Activated naive CD8-positive, alpha-beta T cell (primary cell): Measurements from ENCODE around the gene MYL12B.

Source experiments
- H3K27ac Mint-ChIP-seq: one replicate; pipeline ENCODE4 v1.8.0; 2021; ENCODE audit warnings: mixed read lengths
- H3K27me3 Mint-ChIP-seq: one replicate; pipeline ENCODE4 v1.8.0; 2021; ENCODE audit warnings: mixed read lengths
- H3K36me3 Mint-ChIP-seq: one replicate; pipeline ENCODE4 v1.8.0; 2021; ENCODE audit warnings: mixed read lengths
- H3K4me1 Mint-ChIP-seq: one replicate; pipeline ENCODE4 v1.8.0; 2021; ENCODE audit warnings: low read depth, mixed read lengths
- H3K4me3 Mint-ChIP-seq: one replicate; pipeline ENCODE4 v1.8.0; 2021; ENCODE audit warnings: mild to moderate bottlenecking, mixed read lengths
- H3K9me3 Mint-ChIP-seq: one replicate; pipeline ENCODE4 v1.8.0; 2021; ENCODE audit warnings: low read depth, mixed read lengths

The MYL12B gene

GRCh38 chr18:3226048-3226447, 35.9 kb upstream of the MYL12B start:
- Mint-ChIP-seq H3K4me3 (no peak overlapping the region), H3K36me3 (peaks cover 4% of the 10 kb centered on the region), H3K27me3 (no peaks in the 10 kb centered on the region), H3K9me3 (no peaks in the 10 kb centered on the region), H3K27ac (no peak overlapping the region), H3K4me1 (peaks cover 5% of the 10 kb centered on the region)

GRCh38 chr18:3230401-3231334, 31.3 kb upstream of the MYL12B start:
- Mint-ChIP-seq H3K4me1 (no peaks in the 10 kb centered on the region), H3K27me3 (no peaks in the 10 kb centered on the region), H3K36me3 (peaks cover 4% of the 10 kb centered on the region), H3K9me3 (no peaks in the 10 kb centered on the region), H3K27ac (no peak overlapping the region), H3K4me3 (no peak overlapping the region)

- Mint-ChIP-seq H3K4me1 (no peaks in the 10 kb centered on the region), H3K36me3 (peaks cover 4% of the 10 kb centered on the region), H3K4me3 (no peak overlapping the region)
Observed at GRCh38 chr18:3233004-3233403, 28.9 kb upstream of the MYL12B start.

DNA sequence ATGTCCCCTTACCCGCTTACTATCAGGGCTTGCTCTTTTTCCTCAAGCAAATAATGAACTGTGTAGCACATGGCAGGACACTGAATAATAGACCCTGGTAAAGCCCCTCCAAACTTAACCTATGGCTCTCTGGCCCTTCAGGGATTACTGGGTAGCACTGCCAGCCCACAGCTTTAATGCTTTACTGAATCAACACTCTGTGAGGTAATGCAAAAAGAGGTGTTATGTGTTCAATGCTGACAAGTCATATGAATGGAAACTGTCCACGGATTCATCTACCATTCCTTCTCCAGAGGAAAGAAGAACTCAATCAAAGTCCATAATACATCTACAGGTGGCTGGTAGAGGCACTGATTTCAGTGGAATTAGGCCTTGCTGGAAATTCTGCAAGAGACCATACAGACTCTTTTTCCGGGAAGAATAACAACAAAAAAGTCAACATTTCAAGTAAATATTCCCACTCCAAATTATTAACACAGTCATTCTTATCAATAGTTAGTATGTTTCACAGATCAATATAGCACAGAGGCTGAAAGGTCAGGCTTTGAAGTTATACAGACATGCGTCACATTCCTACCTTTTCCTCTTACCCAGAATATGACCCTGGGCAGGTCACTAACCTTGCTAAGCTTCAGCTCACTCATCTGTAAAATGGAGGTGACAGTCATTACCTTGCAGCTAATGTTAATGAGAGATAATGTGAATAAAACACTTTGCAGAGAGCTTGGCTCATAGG, 28.3 kb upstream of the MYL12B start:
- H3K4me3 Mint-ChIP-seq: no peak overlapping the region
- no peaks in the 10 kb centered on the region for H3K27me3 Mint-ChIP-seq
- no peaks in the 10 kb centered on the region for H3K9me3 Mint-ChIP-seq
- H3K27ac Mint-ChIP-seq: no peak overlapping the region
- peaks cover 3% of the 10 kb centered on the region for H3K36me3 Mint-ChIP-seq
- no peaks in the 10 kb centered on the region for H3K4me1 Mint-ChIP-seq

More at GRCh38 chr18:3233004-3233403, 28.9 kb upstream of the MYL12B start:
- no peaks in the 10 kb centered on the region for H3K27me3 Mint-ChIP-seq
- H3K27ac Mint-ChIP-seq: no peak overlapping the region
- H3K9me3 Mint-ChIP-seq: no peaks in the 10 kb centered on the region

GRCh38 chr18:3234457-3234856, 27.5 kb upstream of the MYL12B start:
- no peaks in the 10 kb centered on the region for H3K36me3 Mint-ChIP-seq
- no peaks in the 10 kb centered on the region for H3K9me3 Mint-ChIP-seq
- H3K27ac Mint-ChIP-seq: no peak overlapping the region
- no peak overlapping the region for H3K4me3 Mint-ChIP-seq
- H3K27me3 Mint-ChIP-seq: no peaks in the 10 kb centered on the region
- H3K4me1 Mint-ChIP-seq: peaks cover 2% of the 10 kb centered on the region

- Mint-ChIP-seq H3K27me3 (no peaks in the 10 kb centered on the region), H3K36me3 (peaks cover 5% of the 10 kb centered on the region), H3K27ac (no peak overlapping the region), H3K4me1 (peaks cover 2% of the 10 kb centered on the region), H3K9me3 (no peaks in the 10 kb centered on the region), H3K4me3 (no peak overlapping the region)
Observed at GRCh38 chr18:3235846-3236245, 26.1 kb upstream of the MYL12B start.

DNA sequence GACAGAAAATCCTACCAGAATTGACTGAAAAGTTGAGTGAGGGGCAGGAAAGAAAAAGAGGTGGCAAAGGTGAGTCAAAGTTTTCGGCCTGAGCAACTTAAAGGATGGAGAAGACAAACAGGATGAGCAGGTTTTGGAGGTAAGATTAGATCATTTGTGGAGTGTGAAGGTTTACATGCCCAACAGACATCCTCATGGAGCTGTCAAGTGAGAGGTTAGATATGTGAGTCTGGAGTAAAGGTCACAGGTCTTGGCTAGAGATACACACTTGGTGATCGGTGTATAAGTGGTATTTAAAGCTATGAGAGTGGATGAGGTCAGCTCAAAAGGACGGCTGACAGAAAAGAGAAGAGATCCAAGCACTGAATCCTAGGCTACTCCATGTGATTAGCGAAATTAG, 25.5 kb upstream of the MYL12B start:
- H3K27me3 Mint-ChIP-seq: no peaks in the 10 kb centered on the region
- no peaks in the 10 kb centered on the region for H3K9me3 Mint-ChIP-seq
- peaks cover 2% of the 10 kb centered on the region for H3K4me1 Mint-ChIP-seq
- H3K27ac Mint-ChIP-seq: no peak overlapping the region
- H3K4me3 Mint-ChIP-seq: no peak overlapping the region
- H3K36me3 Mint-ChIP-seq: peaks cover 7% of the 10 kb centered on the region

DNA sequence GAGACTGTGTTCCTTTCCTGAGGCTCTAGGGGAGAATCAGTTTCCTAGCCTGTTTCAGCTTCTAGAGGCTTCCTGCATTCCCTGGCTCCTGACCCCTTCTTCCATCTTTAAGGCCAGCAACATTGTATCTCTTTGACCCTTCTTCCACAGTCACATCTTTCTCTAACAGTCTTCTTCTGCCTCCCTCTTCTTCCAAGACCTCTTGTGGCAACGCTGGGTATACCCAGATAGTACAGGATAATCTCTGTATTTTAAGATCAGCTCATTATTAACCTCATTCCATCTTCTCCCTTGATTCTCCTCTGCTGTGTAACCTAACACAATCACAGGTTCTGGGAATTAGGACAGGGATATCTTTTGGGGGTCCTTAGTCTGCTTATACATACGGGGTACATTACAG, 23.2 kb upstream of the MYL12B start:
- peaks cover 4% of the 10 kb centered on the region for H3K4me1 Mint-ChIP-seq
- no peak overlapping the region for H3K27ac Mint-ChIP-seq
- H3K36me3 Mint-ChIP-seq: peaks cover 14% of the 10 kb centered on the region
- H3K4me3 Mint-ChIP-seq: no peak overlapping the region
- H3K9me3 Mint-ChIP-seq: peaks cover 8% of the 10 kb centered on the region
- no peaks in the 10 kb centered on the region for H3K27me3 Mint-ChIP-seq

DNA sequence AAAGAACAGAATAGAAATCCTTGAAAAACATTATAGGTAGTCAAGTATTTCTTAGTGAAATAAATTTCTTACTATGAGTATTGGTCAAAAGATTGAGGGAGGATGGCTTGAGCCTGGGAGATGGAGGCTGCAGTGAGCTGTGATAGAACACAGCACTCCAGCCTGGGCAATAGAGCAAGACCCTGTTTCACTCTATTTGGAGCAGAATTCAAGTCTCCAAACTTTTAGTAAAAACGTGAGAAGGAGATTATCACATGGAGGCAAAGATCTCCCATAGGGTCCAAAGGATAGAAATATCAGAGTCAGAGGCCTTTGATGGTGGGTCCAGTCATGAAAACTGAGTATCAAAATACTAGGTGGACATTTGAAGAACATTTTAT, 16.8 kb upstream of the MYL12B start:
- Mint-ChIP-seq H3K27ac (peak overlapping the region; percentile 99), H3K9me3 (peaks cover 8% of the 10 kb centered on the region), H3K4me1 (peaks cover 31% of the 10 kb centered on the region), H3K36me3 (peaks cover 18% of the 10 kb centered on the region), H3K4me3 (peak overlapping the region; percentile 97), H3K27me3 (no peaks in the 10 kb centered on the region)

DNA sequence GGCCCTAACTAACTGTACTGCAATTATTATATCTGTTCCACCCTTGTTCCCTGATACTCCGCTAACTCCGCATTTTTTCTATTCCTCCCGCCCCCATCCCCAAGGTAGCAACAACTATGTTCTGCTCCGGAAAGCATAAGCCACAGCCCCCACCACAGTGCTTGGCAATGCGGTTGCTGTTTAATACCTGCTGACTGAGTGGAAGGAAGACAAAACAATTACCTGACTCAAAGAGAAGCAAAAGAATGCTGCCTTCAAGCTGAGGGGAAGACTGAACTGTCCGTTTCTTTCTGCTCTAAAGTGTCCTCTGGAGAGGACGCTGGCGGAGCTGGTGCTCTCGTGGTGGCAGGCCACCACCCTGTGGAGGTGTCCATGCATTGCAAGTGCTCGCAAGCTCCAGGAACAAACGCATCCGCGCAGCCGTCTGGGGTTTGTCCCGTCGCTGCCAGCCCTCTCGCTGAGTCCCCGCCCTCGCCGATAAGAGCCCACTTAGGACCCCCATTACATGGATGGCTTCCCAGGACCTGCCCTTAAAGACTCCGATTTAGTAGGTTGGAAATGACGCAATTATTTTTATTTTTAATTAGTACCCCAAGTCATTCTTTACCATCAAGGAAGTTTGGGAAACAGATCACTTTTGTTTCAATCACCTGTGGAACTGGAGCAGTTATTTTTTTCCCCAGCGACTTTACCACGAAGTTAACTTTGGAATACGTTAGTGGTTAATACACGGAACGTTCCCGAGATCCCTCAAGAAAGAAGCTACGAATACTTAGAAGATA, 15.9 kb upstream of the MYL12B start:
- H3K36me3 Mint-ChIP-seq: peaks cover 11% of the 10 kb centered on the region
- H3K9me3 Mint-ChIP-seq: peaks cover 8% of the 10 kb centered on the region
- H3K4me3 Mint-ChIP-seq: peak overlapping the region; percentile 97

DNA sequence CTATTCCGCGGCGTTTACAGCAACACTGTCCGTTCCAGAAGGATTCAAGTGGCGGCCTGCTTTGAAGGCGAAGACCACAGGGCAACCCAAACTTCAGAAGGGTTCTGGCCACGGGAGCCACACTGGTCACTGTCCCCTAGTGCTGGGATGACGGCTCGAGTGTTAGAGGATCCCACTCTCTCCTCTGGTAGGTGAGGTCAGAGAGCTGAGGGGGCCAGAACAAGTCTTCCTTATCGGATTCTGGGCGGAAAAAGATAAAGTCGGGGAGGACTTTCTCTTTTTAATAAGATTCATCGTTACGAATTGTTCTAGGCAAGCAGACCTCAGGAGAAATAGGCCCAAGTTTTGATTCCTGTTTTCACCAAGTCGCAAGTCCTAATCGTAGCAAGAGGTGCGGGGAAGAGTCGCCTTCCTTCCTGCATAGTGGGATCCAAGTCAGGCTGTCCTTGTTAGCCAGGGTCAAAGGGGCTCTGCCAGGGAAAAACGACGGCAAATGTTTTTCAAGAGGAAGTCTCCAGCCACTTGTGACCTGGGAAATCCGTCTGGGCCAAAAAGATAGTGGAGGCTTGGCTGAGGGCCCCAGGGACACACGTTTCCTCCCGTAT, 15.2 kb upstream of the MYL12B start:
- peak overlapping the region; percentile 97 for H3K4me3 Mint-ChIP-seq
- peaks cover 11% of the 10 kb centered on the region for H3K36me3 Mint-ChIP-seq
- peak overlapping the region; percentile 99 for H3K27ac Mint-ChIP-seq
- peaks cover 8% of the 10 kb centered on the region for H3K9me3 Mint-ChIP-seq
- H3K4me1 Mint-ChIP-seq: peaks cover 43% of the 10 kb centered on the region
- H3K27me3 Mint-ChIP-seq: no peaks in the 10 kb centered on the region

More for the DNA sequence above, 15.9 kb upstream of the MYL12B start:
- no peaks in the 10 kb centered on the region for H3K27me3 Mint-ChIP-seq
- H3K4me1 Mint-ChIP-seq: peaks cover 37% of the 10 kb centered on the region
- peak overlapping the region; percentile 99 for H3K27ac Mint-ChIP-seq

GRCh38 chr18:3247240-3248061, 14.5 kb upstream of the MYL12B start, which contains the start of gene MYL12A:
Gene MYL12A, plus strand, starts transcription at chr18:3247801. Its CDS starts 5,447 bp downstream, at chr18:3253248.
- peak within 1 kb of the TSS; percentile 99 for H3K27ac Mint-ChIP-seq
- peaks cover 50% of the 10 kb centered on the region for H3K4me1 Mint-ChIP-seq
- peaks cover 6% of the 10 kb centered on the region for H3K36me3 Mint-ChIP-seq
- H3K9me3 Mint-ChIP-seq: peaks cover 4% of the 10 kb centered on the region
- H3K4me3 Mint-ChIP-seq: peak within 1 kb of the TSS; percentile 97
- H3K27me3 Mint-ChIP-seq: no peaks in the 10 kb centered on the region

DNA sequence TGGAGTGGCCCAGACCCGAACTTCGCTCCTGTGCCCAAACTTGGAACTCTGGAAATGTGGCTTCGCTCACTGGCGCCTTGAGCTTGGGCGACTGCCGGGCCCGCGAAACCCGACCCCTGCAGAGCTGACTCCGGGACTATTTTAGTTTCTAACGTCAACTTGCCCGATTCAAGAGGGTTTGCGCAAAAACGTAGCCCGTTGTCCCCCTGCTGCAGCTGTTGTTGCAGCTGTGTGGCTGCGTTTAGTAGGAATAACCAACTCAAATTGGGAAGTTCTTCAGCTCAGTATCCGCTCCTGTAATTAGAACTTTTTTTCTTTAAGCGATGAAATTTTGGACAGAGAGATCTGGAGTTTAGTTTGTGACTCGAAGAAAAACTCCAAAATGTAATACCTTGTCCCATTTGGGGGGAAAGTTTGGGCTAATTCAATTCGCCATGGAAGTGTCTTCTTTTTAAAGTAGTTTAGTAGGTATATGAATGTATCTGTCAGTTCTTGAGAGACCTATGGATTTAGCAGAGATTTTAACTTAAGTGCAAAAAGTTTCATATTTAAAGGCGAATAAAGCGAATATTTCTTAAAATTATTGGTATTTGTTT, 13.8 kb upstream of the MYL12B start:
- Mint-ChIP-seq H3K36me3 (peaks cover 9% of the 10 kb centered on the region), H3K27ac (peak overlapping the region; percentile 93)

More for the DNA sequence above, 13.8 kb upstream of the MYL12B start:
- peak overlapping the region; percentile 97 for H3K4me3 Mint-ChIP-seq
- peaks cover 2% of the 10 kb centered on the region for H3K9me3 Mint-ChIP-seq
- no peaks in the 10 kb centered on the region for H3K27me3 Mint-ChIP-seq
- H3K4me1 Mint-ChIP-seq: peaks cover 57% of the 10 kb centered on the region
